ENCODE data around the gene LEMD3. TPM values are rescaled to one million over a fixed set of nuclear protein-coding genes. Genes with fewer than 3 reads are reported as not detected.

Gene LEMD3
- total and polyA plus RNA-seq, 2 experiments from 2014 or later = 15.4 to 56.7 TPM

DNA sequence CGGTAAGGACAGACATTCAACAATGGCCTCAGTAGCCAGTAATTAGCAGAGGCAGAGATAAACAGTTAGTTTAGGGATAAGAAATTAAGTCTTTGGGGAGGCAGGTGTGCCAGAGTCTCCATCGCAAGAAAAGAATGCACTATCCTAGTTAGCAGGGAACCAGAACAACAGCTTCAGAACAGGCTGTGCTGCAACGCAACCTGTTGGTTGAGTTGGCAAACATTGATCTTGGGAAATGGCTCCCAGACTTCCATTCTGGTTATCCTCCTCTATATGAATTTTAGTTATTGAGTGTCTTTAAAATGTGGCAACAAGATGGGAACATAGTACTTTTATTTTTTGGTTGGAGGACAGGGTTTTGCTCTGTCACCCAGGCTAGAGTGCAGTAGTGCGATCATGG, 12.3 kb upstream of the LEMD3 start (continued):
- TF ChIP-seq, protein P1, sequence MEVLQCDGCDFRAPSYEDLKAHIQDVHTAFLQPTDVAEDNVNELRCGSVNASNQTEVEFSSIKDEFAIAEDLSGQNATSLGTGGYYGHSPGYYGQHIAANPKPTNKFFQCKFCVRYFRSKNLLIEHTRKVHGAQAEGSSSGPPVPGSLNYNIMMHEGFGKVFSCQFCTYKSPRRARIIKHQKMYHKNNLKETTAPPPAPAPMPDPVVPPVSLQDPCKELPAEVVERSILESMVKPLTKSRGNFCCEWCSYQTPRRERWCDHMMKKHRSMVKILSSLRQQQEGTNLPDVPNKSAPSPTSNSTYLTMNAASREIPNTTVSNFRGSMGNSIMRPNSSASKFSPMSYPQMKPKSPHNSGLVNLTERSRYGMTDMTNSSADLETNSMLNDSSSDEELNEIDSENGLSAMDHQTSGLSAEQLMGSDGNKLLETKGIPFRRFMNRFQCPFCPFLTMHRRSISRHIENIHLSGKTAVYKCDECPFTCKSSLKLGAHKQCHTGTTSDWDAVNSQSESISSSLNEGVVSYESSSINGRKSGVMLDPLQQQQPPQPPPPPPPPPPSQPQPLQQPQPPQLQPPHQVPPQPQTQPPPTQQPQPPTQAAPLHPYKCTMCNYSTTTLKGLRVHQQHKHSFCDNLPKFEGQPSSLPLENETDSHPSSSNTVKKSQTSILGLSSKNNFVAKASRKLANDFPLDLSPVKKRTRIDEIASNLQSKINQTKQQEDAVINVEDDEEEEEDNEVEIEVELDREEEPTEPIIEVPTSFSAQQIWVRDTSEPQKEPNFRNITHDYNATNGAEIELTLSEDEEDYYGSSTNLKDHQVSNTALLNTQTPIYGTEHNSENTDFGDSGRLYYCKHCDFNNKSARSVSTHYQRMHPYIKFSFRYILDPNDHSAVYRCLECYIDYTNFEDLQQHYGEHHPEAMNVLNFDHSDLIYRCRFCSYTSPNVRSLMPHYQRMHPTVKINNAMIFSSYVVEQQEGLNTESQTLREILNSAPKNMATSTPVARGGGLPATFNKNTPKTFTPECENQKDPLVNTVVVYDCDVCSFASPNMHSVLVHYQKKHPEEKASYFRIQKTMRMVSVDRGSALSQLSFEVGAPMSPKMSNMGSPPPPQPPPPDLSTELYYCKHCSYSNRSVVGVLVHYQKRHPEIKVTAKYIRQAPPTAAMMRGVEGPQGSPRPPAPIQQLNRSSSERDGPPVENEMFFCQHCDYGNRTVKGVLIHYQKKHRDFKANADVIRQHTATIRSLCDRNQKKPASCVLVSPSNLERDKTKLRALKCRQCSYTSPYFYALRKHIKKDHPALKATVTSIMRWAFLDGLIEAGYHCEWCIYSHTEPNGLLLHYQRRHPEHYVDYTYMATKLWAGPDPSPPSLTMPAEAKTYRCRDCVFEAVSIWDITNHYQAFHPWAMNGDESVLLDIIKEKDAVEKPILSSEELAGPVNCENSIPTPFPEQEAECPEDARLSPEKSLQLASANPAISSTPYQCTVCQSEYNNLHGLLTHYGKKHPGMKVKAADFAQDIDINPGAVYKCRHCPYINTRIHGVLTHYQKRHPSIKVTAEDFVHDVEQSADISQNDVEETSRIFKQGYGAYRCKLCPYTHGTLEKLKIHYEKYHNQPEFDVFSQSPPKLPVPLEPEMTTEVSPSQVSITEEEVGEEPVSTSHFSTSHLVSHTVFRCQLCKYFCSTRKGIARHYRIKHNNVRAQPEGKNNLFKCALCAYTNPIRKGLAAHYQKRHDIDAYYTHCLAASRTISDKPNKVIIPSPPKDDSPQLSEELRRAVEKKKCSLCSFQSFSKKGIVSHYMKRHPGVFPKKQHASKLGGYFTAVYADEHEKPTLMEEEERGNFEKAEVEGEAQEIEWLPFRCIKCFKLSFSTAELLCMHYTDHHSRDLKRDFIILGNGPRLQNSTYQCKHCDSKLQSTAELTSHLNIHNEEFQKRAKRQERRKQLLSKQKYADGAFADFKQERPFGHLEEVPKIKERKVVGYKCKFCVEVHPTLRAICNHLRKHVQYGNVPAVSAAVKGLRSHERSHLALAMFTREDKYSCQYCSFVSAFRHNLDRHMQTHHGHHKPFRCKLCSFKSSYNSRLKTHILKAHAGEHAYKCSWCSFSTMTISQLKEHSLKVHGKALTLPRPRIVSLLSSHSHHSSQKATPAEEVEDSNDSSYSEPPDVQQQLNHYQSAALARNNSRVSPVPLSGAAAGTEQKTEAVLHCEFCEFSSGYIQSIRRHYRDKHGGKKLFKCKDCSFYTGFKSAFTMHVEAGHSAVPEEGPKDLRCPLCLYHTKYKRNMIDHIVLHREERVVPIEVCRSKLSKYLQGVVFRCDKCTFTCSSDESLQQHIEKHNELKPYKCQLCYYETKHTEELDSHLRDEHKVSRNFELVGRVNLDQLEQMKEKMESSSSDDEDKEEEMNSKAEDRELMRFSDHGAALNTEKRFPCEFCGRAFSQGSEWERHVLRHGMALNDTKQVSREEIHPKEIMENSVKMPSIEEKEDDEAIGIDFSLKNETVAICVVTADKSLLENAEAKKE (CRISPR knock-in tag; IDR thresholded peaks at IDR 0.05) = no peak
- no peak for TF ChIP-seq JUNB (IDR thresholded peaks at IDR 0.05; ENCODE audit: unreplicated experiment)
- TF ChIP-seq, protein P2, sequence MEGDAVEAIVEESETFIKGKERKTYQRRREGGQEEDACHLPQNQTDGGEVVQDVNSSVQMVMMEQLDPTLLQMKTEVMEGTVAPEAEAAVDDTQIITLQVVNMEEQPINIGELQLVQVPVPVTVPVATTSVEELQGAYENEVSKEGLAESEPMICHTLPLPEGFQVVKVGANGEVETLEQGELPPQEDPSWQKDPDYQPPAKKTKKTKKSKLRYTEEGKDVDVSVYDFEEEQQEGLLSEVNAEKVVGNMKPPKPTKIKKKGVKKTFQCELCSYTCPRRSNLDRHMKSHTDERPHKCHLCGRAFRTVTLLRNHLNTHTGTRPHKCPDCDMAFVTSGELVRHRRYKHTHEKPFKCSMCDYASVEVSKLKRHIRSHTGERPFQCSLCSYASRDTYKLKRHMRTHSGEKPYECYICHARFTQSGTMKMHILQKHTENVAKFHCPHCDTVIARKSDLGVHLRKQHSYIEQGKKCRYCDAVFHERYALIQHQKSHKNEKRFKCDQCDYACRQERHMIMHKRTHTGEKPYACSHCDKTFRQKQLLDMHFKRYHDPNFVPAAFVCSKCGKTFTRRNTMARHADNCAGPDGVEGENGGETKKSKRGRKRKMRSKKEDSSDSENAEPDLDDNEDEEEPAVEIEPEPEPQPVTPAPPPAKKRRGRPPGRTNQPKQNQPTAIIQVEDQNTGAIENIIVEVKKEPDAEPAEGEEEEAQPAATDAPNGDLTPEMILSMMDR (conservative IDR thresholded peaks at IDR 0.05; ENCODE audit: low read depth in 2 of 2) = no peak; a peak in 1 of 4 replicates
- no peak for TF ChIP-seq EZH2phosphoT487 (IDR thresholded peaks at IDR 0.05; ENCODE audit: unreplicated experiment)
- TF ChIP-seq ZNF114 (CRISPR knock-in tag; IDR thresholded peaks at IDR 0.05) = no peak
- no peak for TF ChIP-seq POLR2AphosphoS5 (IDR thresholded peaks at IDR 0.05; ENCODE audit: low read depth)

DNA sequence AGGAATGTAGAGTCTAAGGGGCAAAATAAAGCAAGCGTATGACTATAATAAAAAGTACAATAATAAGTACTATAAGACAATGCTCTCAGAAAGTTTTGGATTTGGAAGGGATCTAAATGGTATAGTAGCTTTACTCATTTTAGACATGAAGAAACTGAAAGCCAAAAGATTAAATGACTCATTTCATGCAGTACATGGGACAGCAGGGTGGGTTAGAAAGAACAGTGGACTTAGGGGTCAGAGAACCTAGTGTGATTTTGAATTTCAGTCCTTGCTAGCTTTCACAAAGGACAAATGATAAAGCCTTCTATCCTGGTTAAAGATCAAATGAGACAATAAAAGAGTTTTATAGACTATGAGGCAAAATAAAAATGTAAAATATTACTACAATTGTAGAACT, 6.8 kb upstream of the LEMD3 start:
- no peak overlapping the region for H3K4me3 ChIP-seq
- H3K27me3 Mint-ChIP-seq (ENCODE audit: insufficient read depth, low read depth, poor library complexity) = peaks cover 4% of the 10 kb centered on the region
- no peaks in the 10 kb centered on the region for H3K36me3 ChIP-seq (ENCODE audit: insufficient read depth)
- H3K9me3 Mint-ChIP-seq = no peaks in the 10 kb centered on the region
- H3K27ac ChIP-seq (ENCODE audit: low read depth) = no peak overlapping the region
- no peak overlapping the region for H2AFZ ChIP-seq
- no peaks in the 10 kb centered on the region for H3F3A ChIP-seq (replicated peaks; ENCODE audit: low read depth)
- H4K20me1 ChIP-seq (replicated peaks; ENCODE audit: insufficient read depth) = no peaks in the 10 kb centered on the region
- H3K79me2 ChIP-seq (replicated peaks; ENCODE audit: insufficient read depth) = no peaks in the 10 kb centered on the region
- no peaks in the 10 kb centered on the region for H3K27me3 ChIP-seq (ENCODE audit: insufficient read depth)
- H3K4me2 ChIP-seq = no peak overlapping the region
- no peak overlapping the region for H3K4me3 Mint-ChIP-seq
- ATAC-seq (no peak), DNase-seq (ENCODE audit: low spot score) (no peak)
- H3K4me1 Mint-ChIP-seq = no peaks in the 10 kb centered on the region
- no peaks in the 10 kb centered on the region for H3K4me1 ChIP-seq (ENCODE audit: insufficient read depth)
- no peaks in the 10 kb centered on the region for H3K9me2 ChIP-seq (ENCODE audit: insufficient read depth)
- H3K36me3 Mint-ChIP-seq (ENCODE audit: low read depth) = no peaks in the 10 kb centered on the region
- H3K27ac Mint-ChIP-seq = no peak overlapping the region
- TF ChIP-seq, protein P3, sequence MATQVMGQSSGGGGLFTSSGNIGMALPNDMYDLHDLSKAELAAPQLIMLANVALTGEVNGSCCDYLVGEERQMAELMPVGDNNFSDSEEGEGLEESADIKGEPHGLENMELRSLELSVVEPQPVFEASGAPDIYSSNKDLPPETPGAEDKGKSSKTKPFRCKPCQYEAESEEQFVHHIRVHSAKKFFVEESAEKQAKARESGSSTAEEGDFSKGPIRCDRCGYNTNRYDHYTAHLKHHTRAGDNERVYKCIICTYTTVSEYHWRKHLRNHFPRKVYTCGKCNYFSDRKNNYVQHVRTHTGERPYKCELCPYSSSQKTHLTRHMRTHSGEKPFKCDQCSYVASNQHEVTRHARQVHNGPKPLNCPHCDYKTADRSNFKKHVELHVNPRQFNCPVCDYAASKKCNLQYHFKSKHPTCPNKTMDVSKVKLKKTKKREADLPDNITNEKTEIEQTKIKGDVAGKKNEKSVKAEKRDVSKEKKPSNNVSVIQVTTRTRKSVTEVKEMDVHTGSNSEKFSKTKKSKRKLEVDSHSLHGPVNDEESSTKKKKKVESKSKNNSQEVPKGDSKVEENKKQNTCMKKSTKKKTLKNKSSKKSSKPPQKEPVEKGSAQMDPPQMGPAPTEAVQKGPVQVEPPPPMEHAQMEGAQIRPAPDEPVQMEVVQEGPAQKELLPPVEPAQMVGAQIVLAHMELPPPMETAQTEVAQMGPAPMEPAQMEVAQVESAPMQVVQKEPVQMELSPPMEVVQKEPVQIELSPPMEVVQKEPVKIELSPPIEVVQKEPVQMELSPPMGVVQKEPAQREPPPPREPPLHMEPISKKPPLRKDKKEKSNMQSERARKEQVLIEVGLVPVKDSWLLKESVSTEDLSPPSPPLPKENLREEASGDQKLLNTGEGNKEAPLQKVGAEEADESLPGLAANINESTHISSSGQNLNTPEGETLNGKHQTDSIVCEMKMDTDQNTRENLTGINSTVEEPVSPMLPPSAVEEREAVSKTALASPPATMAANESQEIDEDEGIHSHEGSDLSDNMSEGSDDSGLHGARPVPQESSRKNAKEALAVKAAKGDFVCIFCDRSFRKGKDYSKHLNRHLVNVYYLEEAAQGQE (IDR thresholded peaks at IDR 0.05; ENCODE audit: unreplicated experiment) = no peak
- TF ChIP-seq ZNF331 (CRISPR knock-in tag; IDR thresholded peaks at IDR 0.05; ENCODE audit: low read depth) (no peak), STAT1 (IDR thresholded peaks at IDR 0.05; ENCODE audit: unreplicated experiment) (no peak), EZH2phosphoT487 (IDR thresholded peaks at IDR 0.05; ENCODE audit: unreplicated experiment) (no peak), NANOG (IDR thresholded peaks at IDR 0.05; ENCODE audit: borderline replicate concordance) (no peak), EZH2 (IDR thresholded peaks at IDR 0.05; ENCODE audit: low read depth, unreplicated experiment) (no peak)
- TF ChIP-seq, protein P2 (conservative IDR thresholded peaks at IDR 0.05; ENCODE audit: low read depth in 2 of 2) = no peak
